Large intestine (tissue), 3 donors: ENCODE results near the gene BLTP3B. TPM values are rescaled to one million over a fixed set of nuclear protein-coding genes. Genes with fewer than 3 reads are reported as not detected.

Experiments used
- DNase-seq, 2 donors: peaks; one replicate each; pipeline versions ENCODE4 v3.0.0 to v3.0.0-alpha.2; 2013
- H3K27ac ChIP-seq: one replicate; pipeline ENCODE4 v1.5.1; 2013; ENCODE audit warnings: low read length
- H3K27me3 ChIP-seq: 2 replicates; pipeline ENCODE4 v1.6.1; 2013; ENCODE audit warnings: low read length; ENCODE audit not compliant: control insufficient read depth, insufficient read depth
- H3K36me3 ChIP-seq: 2 replicates; pipeline ENCODE4 v1.6.1; 2013; ENCODE audit warnings: low read length; ENCODE audit not compliant: control insufficient read depth, insufficient read depth
- H3K4me1 ChIP-seq: one replicate; pipeline ENCODE4 v1.6.1; 2013; ENCODE audit warnings: low read length; ENCODE audit not compliant: control insufficient read depth, insufficient read depth
- H3K4me3 ChIP-seq: one replicate; pipeline ENCODE4 v1.5.1; 2013; ENCODE audit warnings: low read length
- H3K9me3 ChIP-seq: one replicate; pipeline ENCODE4 v1.6.1; 2013; ENCODE audit warnings: mild to moderate bottlenecking, low read depth, low read length, moderate library complexity; ENCODE audit not compliant: control insufficient read depth
- WGBS: methylation state at CpG from one replicate; pipeline ENCODE4 v1.1.5; 2013; ENCODE audit warnings: low lambda C conversion rate; ENCODE audit not compliant: insufficient coverage; 5-methylcytosine and 5-hydroxymethylcytosine counted together
- polyA plus RNA-seq: library from polyadenylated mRNA; unstranded; fragments of 120-200 nt; gene quantifications from one replicate; pipeline ENCODE4 v1.2.1, GENCODE V29; 2013

Gene BLTP3B
- polyA plus RNA-seq, 1 donor, result 19.2 TPM

GRCh38 chr12:100114574-100114973 is 28.1 kb downstream of the BLTP3B start:
- H3K4me3 ChIP-seq, result no peak overlapping the region
- no peaks in the 10 kb centered on the region for H3K9me3 ChIP-seq
- no peak overlapping the region for H3K27ac ChIP-seq
- H3K36me3 ChIP-seq, result peaks cover 2% of the 10 kb centered on the region
- no peaks in the 10 kb centered on the region for H3K27me3 ChIP-seq
- no peak for DNase-seq
- H3K4me1 ChIP-seq, result no peaks in the 10 kb centered on the region

GRCh38 chr12:100110276-100110675 is 32.4 kb downstream of the BLTP3B start:
- peaks cover 2% of the 10 kb centered on the region for H3K36me3 ChIP-seq
- H3K27me3 ChIP-seq, result no peaks in the 10 kb centered on the region
- 100% methylated on average over 2 of the region's 4 CpGs for WGBS
- no peak for DNase-seq
- H3K4me3 ChIP-seq, result no peak overlapping the region
- no peaks in the 10 kb centered on the region for H3K4me1 ChIP-seq
- H3K27ac ChIP-seq, result no peak overlapping the region
- peaks cover 6% of the 10 kb centered on the region for H3K9me3 ChIP-seq

- no CpG with 5 or more reads among the region's 6 CpGs for WGBS
- Histone ChIP-seq H3K4me1 (no peaks in the 10 kb centered on the region), H3K36me3 (peaks cover 5% of the 10 kb centered on the region), H3K4me3 (no peak overlapping the region), H3K9me3 (peaks cover 6% of the 10 kb centered on the region), H3K27me3 (no peaks in the 10 kb centered on the region), H3K27ac (no peak overlapping the region)
- no peak for DNase-seq
These were observed 35.8 kb downstream of the BLTP3B start for GRCh38 chr12:100106861-100107260.

- no CpG with 5 or more reads among the region's 4 CpGs for WGBS
- no peak for DNase-seq
- H3K4me1 ChIP-seq, result no peaks in the 10 kb centered on the region
- H3K27me3 ChIP-seq, result no peaks in the 10 kb centered on the region
- peaks cover 6% of the 10 kb centered on the region for H3K9me3 ChIP-seq
- H3K36me3 ChIP-seq, result peaks cover 5% of the 10 kb centered on the region
- H3K27ac ChIP-seq, result no peak overlapping the region
- no peak overlapping the region for H3K4me3 ChIP-seq
These were observed 37.0 kb downstream of the BLTP3B start for GRCh38 chr12:100105661-100106060.

GRCh38 chr12:100101000-100101399 is 41.7 kb downstream of the BLTP3B start:
- no peaks in the 10 kb centered on the region for H3K4me1 ChIP-seq
- WGBS, result 100% methylated on average over 1 of the region's 3 CpGs

More at GRCh38 chr12:100101000-100101399, 41.7 kb downstream of the BLTP3B start:
- Histone ChIP-seq H3K9me3 (no peaks in the 10 kb centered on the region), H3K4me3 (no peak overlapping the region), H3K27ac (no peak overlapping the region), H3K27me3 (no peaks in the 10 kb centered on the region), H3K36me3 (peaks cover 15% of the 10 kb centered on the region)
- DNase-seq, result no peak

Other genes starting within 250 kb of the BLTP3B start
- 2.4 TPM for gene ANKS1B, start 157.9 kb downstream of the BLTP3B start, polyA plus RNA-seq
- gene ACTR6, start 57.9 kb upstream of the BLTP3B start, polyA plus RNA-seq, result 27.9 TPM
- 5.5 TPM for gene DEPDC4, start 124.2 kb upstream of the BLTP3B start, polyA plus RNA-seq
- 52.9 TPM for gene SCYL2, start 124.3 kb upstream of the BLTP3B start, polyA plus RNA-seq
- 1.5 TPM for gene SLC17A8, start 214.2 kb upstream of the BLTP3B start, polyA plus RNA-seq